HepG2 (cell line): ENCODE results near the gene CIB2. TPM values are rescaled to one million over a fixed set of nuclear protein-coding genes. Genes with fewer than 3 reads are reported as not detected.

Experiments
- ATF7-NPFF ChIP-seq: sonication (generic); formaldehyde crosslinking; IDR thresholded peaks from 2 replicates; pipeline ENCODE4 v1.8.1; 2023; ENCODE audit warnings: mild to moderate bottlenecking, low read depth, missing genetic modification reagents, moderate library complexity
- CTCF ChIP-seq: sonication (generic); formaldehyde crosslinking; IDR thresholded peaks from 2 replicates; pipeline ENCODE4 v1.5.0; 2020; ENCODE audit warnings: mild to moderate bottlenecking, missing genetic modification reagents, moderate library complexity
- FOXO4 ChIP-seq: sonication (generic); formaldehyde crosslinking; conservative IDR thresholded peaks from 2 replicates; pipeline ENCODE4 v1.8.1; 2023; ENCODE audit warnings: missing genetic modification reagents
- GRHL1 ChIP-seq: sonication (generic); formaldehyde crosslinking; conservative IDR thresholded peaks from 2 replicates; pipeline ENCODE4 v1.8.0; 2022; ENCODE audit warnings: missing genetic modification reagents
- HES4 ChIP-seq: sonication (generic); formaldehyde crosslinking; IDR thresholded peaks from 2 replicates; pipeline ENCODE4 v1.9.0; 2021; ENCODE audit warnings: mild to moderate bottlenecking, missing genetic modification reagents, borderline replicate concordance
- IRF1 ChIP-seq: sonication (generic); formaldehyde crosslinking; IDR thresholded peaks from 2 replicates; pipeline ENCODE4 v1.4.0; 2020; ENCODE audit warnings: low read depth, mild to moderate bottlenecking, missing genetic modification reagents
- KLF6 ChIP-seq: IDR thresholded peaks from 2 replicates; pipeline ENCODE4 v1.8.0; 2016; ENCODE audit warnings: missing biosample characterization, missing genetic modification reagents
- LCORL ChIP-seq, 2 experiments: fragments of 450-650 bp in 1 of 2; sonication (generic) in 1 of 2; formaldehyde crosslinking in 1 of 2; IDR thresholded peaks; 2 replicates each; pipeline versions ENCODE4 v1.5.0 to v1.6.1; 2017 to 2020; ENCODE audit warnings: antibody characterized with exemption in 1 of 2, missing genetic modification reagents in 1 of 2
- SKIL ChIP-seq: sonication (generic); formaldehyde crosslinking; IDR thresholded peaks from 2 replicates; pipeline ENCODE4 v1.8.0; 2022; ENCODE audit warnings: missing genetic modification reagents, mild to moderate bottlenecking, moderate library complexity, borderline replicate concordance
- ZNF143 ChIP-seq: sonication (generic); formaldehyde crosslinking; IDR thresholded peaks from 2 replicates; pipeline ENCODE4 v1.4.0; 2020; ENCODE audit warnings: missing genetic modification reagents
- ZNF234 ChIP-seq: sonication (generic); formaldehyde crosslinking; conservative IDR thresholded peaks from 2 replicates; pipeline ENCODE4 v1.5.1; 2020; ENCODE audit warnings: mild to moderate bottlenecking, missing genetic modification reagents
- ZNF251 ChIP-seq: sonication (generic); formaldehyde crosslinking; IDR thresholded peaks from 2 replicates; pipeline ENCODE4 v1.9.0; 2021; ENCODE audit warnings: mild to moderate bottlenecking, missing genetic modification reagents
- ZNF30 ChIP-seq: sonication (generic); formaldehyde crosslinking; IDR thresholded peaks from 2 replicates; pipeline ENCODE4 v1.5.0; 2020; ENCODE audit warnings: mild to moderate bottlenecking, missing genetic modification reagents
- ZNF329 ChIP-seq: sonication (generic); formaldehyde crosslinking; IDR thresholded peaks from 2 replicates; pipeline ENCODE4 v1.9.0; 2021; ENCODE audit warnings: low read depth, mild to moderate bottlenecking, missing genetic modification reagents
- ZNF460 ChIP-seq: sonication (generic); formaldehyde crosslinking; IDR thresholded peaks from 2 replicates; pipeline ENCODE4 v1.5.1; 2020; ENCODE audit warnings: missing genetic modification reagents, mild to moderate bottlenecking, borderline replicate concordance
- ZNF496 ChIP-seq: sonication (generic); formaldehyde crosslinking; IDR thresholded peaks from 2 replicates; pipeline ENCODE4 v1.8.1; 2023; ENCODE audit warnings: mild to moderate bottlenecking, moderate library complexity, missing genetic modification reagents; ENCODE audit not compliant: insufficient replicate concordance
- ZNF513 ChIP-seq: sonication (generic); formaldehyde crosslinking; conservative IDR thresholded peaks from 2 replicates; pipeline ENCODE4 v1.5.0; 2020; ENCODE audit warnings: missing genetic modification reagents
- ZNF713 ChIP-seq: sonication (generic); formaldehyde crosslinking; IDR thresholded peaks from 2 replicates; pipeline ENCODE4 v1.4.0; 2020; ENCODE audit warnings: mild to moderate bottlenecking, missing genetic modification reagents
- ZNF773 ChIP-seq: sonication (generic); formaldehyde crosslinking; IDR thresholded peaks from 2 replicates; pipeline ENCODE4 v1.4.0; 2020; ENCODE audit warnings: missing genetic modification reagents, borderline replicate concordance
- polyA plus RNA-seq, 8 experiments: library from polyadenylated mRNA; depleted of rRNA in 3 of 8; stranded (reverse) in 7 of 8; unstranded in 1 of 8; fragments of >200 nt; fragmentation: Illumina TruSeq in 4 of 8; extraction: Trizol in 4 of 8; gene quantifications; 2 replicates each; pipeline versions ENCODE4 v1.2.1 to v1.2.3, GENCODE V29; 2011 to 2016; ENCODE audit warnings: low read depth in 4 of 8, missing spikeins in 1 of 8, mixed read lengths in 1 of 8; ENCODE audit not compliant: insufficient read depth in 1 of 8
- total RNA-seq, 5 experiments: library from RNA; depleted of rRNA; stranded (reverse); fragments of >200 nt; fragmentation: Illumina TruSeq; extraction: Trizol; gene quantifications; 2 replicates each; pipeline ENCODE4 v1.2.3, GENCODE V29; 2016; ENCODE audit warnings: low read depth in 1 of 5

Gene CIB2
- total and polyA plus RNA-seq, 2 of the 13 experiments (the other 11 are each of a cell fraction or from before 2014, with no cell fraction given), result 1.4 to 1.5 TPM

GRCh38 chr15:78075490-78076230, 55.6 kb downstream of the CIB2 start (continued):
- TF ChIP-seq ZNF513 (CRISPR knock-in tag), result no peak
- TF ChIP-seq HES4 (CRISPR knock-in tag), result no peak
- no peak for TF ChIP-seq FOXO4 (CRISPR knock-in tag)
- no peak for TF ChIP-seq ZNF143 (CRISPR knock-in tag)
- no peak for TF ChIP-seq ZNF496
- no peak for TF ChIP-seq ZNF773 (CRISPR knock-in tag)
- TF ChIP-seq KLF6 (CRISPR knock-in tag), result no peak
- no peak for TF ChIP-seq ZNF234
- TF ChIP-seq GRHL1, result no peak
- no peak for TF ChIP-seq ZNF713 (CRISPR knock-in tag)
- TF ChIP-seq ATF7-NPFF, result no peak
- no peak for TF ChIP-seq CTCF
- TF ChIP-seq ZNF329 (CRISPR knock-in tag), result no peak
- TF ChIP-seq ZNF251 (CRISPR knock-in tag), result no peak
- TF ChIP-seq IRF1 (CRISPR knock-in tag), result no peak
- TF ChIP-seq SKIL (CRISPR knock-in tag), result no peak
- TF ChIP-seq ZNF30 (CRISPR knock-in tag), result no peak
- TF ChIP-seq LCORL (IDR thresholded peaks at IDR 0.05), result no peak
- 0 out of 2 replicates have a peak, but pooled peaks have one; percentile 38 for TF ChIP-seq LCORL (CRISPR knock-in tag; IDR thresholded peaks at IDR 0.05)
- no peak for TF ChIP-seq ZNF460 (CRISPR knock-in tag)
